ENCODE data around the gene MAFG.
A peak's percentile ranks its signal among the peaks of the same experiment; 100 is the strongest.

MAFG gene

GRCh38 chr17:81889602-81890001 lies 37.9 kb downstream of the MAFG start:
- DNase-seq: no peak

- DNase-seq: no peak
Observed at GRCh38 chr17:81888988-81889595, 38.4 kb downstream of the MAFG start.

- DNase-seq: no peak
Observed at GRCh38 chr17:81888105-81888987, 39.2 kb downstream of the MAFG start.

- DNase-seq: no peak
Observed at GRCh38 chr17:81885869-81886548, 41.5 kb downstream of the MAFG start.

GRCh38 chr17:81885454-81885853 lies 42.1 kb downstream of the MAFG start:
- no peak for DNase-seq

- DNase-seq: no peak
Observed at GRCh38 chr17:81884968-81885367, 42.6 kb downstream of the MAFG start.

GRCh38 chr17:81884520-81884919 lies 43.0 kb downstream of the MAFG start:
- no peak for DNase-seq

- no peak for DNase-seq
Observed at GRCh38 chr17:81879121-81879520, 48.4 kb downstream of the MAFG start.

GRCh38 chr17:81878294-81878693 lies 49.2 kb downstream of the MAFG start:
- no peak for DNase-seq

- DNase-seq: no peak
Observed at GRCh38 chr17:81877569-81877968, 50.0 kb downstream of the MAFG start.

- peak; percentile 48 for DNase-seq
Observed at GRCh38 chr17:81871387-81872230, 55.9 kb downstream of the MAFG start.

- no peak for DNase-seq
Observed at GRCh38 chr17:81870981-81871386, 56.6 kb downstream of the MAFG start, which contains the start of gene ARHGDIA. ARHGDIA (minus strand) TSS chr17:81871337; CDS start chr17:81869930, 1,407 bp downstream.

- DNase-seq: no peak
Observed at GRCh38 chr17:81870131-81870980, 57.2 kb downstream of the MAFG start.

- DNase-seq: no peak
Observed at GRCh38 chr17:81869221-81870130, 58.1 kb downstream of the MAFG start.

- no peak for DNase-seq
Observed at GRCh38 chr17:81868674-81869220, 58.8 kb downstream of the MAFG start.
